CD4-positive, alpha-beta T cell treated with Interleukin-17A for 4 hours (primary cell): ENCODE measurements around the gene CS.

Source experiments
- DNase-seq: peaks from one replicate; pipeline ENCODE4 v3.0.0-alpha.2; 2020; ENCODE audit warnings: mixed read lengths

Gene CS

GRCh38 chr12:56242986-56243385 lies 57.1 kb downstream of the CS start:
- DNase-seq: no peak

GRCh38 chr12:56241424-56242303 lies 58.5 kb downstream of the CS start:
- DNase-seq: no peak

- no peak for DNase-seq
Observed at GRCh38 chr12:56237552-56237951, 62.6 kb downstream of the CS start.

- no peak for DNase-seq
Observed at GRCh38 chr12:56236985-56237384, 63.1 kb downstream of the CS start.

- no peak for DNase-seq
Observed at GRCh38 chr12:56236091-56236490, 64.0 kb downstream of the CS start.

GRCh38 chr12:56234746-56235436 lies 65.2 kb downstream of the CS start:
- DNase-seq: no peak

- DNase-seq: no peak
Observed at GRCh38 chr12:56231184-56231582, 68.9 kb downstream of the CS start.

- no peak for DNase-seq
Observed at GRCh38 chr12:56230432-56231183, 69.5 kb downstream of the CS start.

- DNase-seq: no peak
Observed at GRCh38 chr12:56229916-56230431, 70.2 kb downstream of the CS start, which contains the start of gene SLC39A5. SLC39A5 (plus strand) TSS chr12:56230051; CDS start chr12:56231275, 1,224 bp downstream.

- no peak for DNase-seq
Observed at GRCh38 chr12:56229082-56229481, 71.0 kb downstream of the CS start.

GRCh38 chr12:56224954-56225353 lies 75.2 kb downstream of the CS start:
- DNase-seq: no peak

GRCh38 chr12:56224102-56224701 lies 75.9 kb downstream of the CS start, which contains the start of gene NABP2:
NABP2 (plus strand) TSS chr12:56224342; CDS start chr12:56224857, 515 bp downstream.
- peak; percentile 96 for DNase-seq

- DNase-seq: no peak
Observed at GRCh38 chr12:56223571-56224101, 76.5 kb downstream of the CS start.

- no peak for DNase-seq
Observed at GRCh38 chr12:56222531-56222895, 77.6 kb downstream of the CS start.

- peak; percentile 95 for DNase-seq
Observed at GRCh38 chr12:56221757-56222530, 78.2 kb downstream of the CS start, which contains the start of gene RNF41. RNF41 (minus strand) TSS chr12:56221922; CDS start chr12:56214047, 7,875 bp downstream.
